Measurements from ENCODE around the gene PTCD1.
A peak's percentile ranks its signal among the peaks of the same experiment; 100 is the strongest.

The PTCD1 gene

GRCh38 chr7:99438573-99439480 is at the start of gene PTCD1, which contains the start of gene CPSF4:
PTCD1 (minus strand) TSS chr7:99438798; CDS start chr7:99435242, 3,556 bp downstream.
CPSF4 (plus strand) TSS chr7:99438943; CDS start chr7:99439083, 140 bp downstream.
- peak; percentile 99 for DNase-seq (ENCODE audit: low spot score)
- TF ChIP-seq CTCF (IDR thresholded peaks at IDR 0.05; ENCODE audit: borderline replicate concordance, control extremely low read depth, extremely low read depth, insufficient read depth, missing control alignments), result no peak
- in situ Hi-C loops (cut with MboI; ENCODE audit: low sequenced_read_pairs, unreplicated experiment), result no loop called here

GRCh38 chr7:99485094-99485493 is 46.5 kb upstream of the PTCD1 start:
- in situ Hi-C loops (cut with MboI; ENCODE audit: low sequenced_read_pairs, unreplicated experiment), result no loop called here
- no peak for TF ChIP-seq CTCF (IDR thresholded peaks at IDR 0.05; ENCODE audit: borderline replicate concordance, control extremely low read depth, extremely low read depth, insufficient read depth, missing control alignments)
- DNase-seq (ENCODE audit: low spot score), result no peak

- in situ Hi-C loops (cut with MboI; ENCODE audit: low sequenced_read_pairs, unreplicated experiment), result no loop called here
- TF ChIP-seq CTCF (IDR thresholded peaks at IDR 0.05; ENCODE audit: borderline replicate concordance, control extremely low read depth, extremely low read depth, insufficient read depth, missing control alignments), result no peak
- no peak for DNase-seq (ENCODE audit: low spot score)
These were observed 40.2 kb upstream of the PTCD1 start for GRCh38 chr7:99478464-99479440.

- no peak for DNase-seq (ENCODE audit: low spot score)
- in situ Hi-C loops (cut with MboI; ENCODE audit: low sequenced_read_pairs, unreplicated experiment), result no loop called here
- no peak for TF ChIP-seq CTCF (IDR thresholded peaks at IDR 0.05; ENCODE audit: borderline replicate concordance, control extremely low read depth, extremely low read depth, insufficient read depth, missing control alignments)
These were observed 37.5 kb upstream of the PTCD1 start for GRCh38 chr7:99476107-99476506.

GRCh38 chr7:99473315-99473596 is 34.7 kb upstream of the PTCD1 start:
- peak; percentile 84 for DNase-seq (ENCODE audit: low spot score)
- in situ Hi-C loops (cut with MboI; ENCODE audit: low sequenced_read_pairs, unreplicated experiment), result no loop called here
- no peak for TF ChIP-seq CTCF (IDR thresholded peaks at IDR 0.05; ENCODE audit: borderline replicate concordance, control extremely low read depth, extremely low read depth, insufficient read depth, missing control alignments)

GRCh38 chr7:99472561-99473314 is 34.1 kb upstream of the PTCD1 start, which contains the start of gene ZNF789:
ZNF789 (plus strand) TSS chr7:99472890; CDS start chr7:99476457, 3,567 bp downstream.
- in situ Hi-C loops (cut with MboI; ENCODE audit: low sequenced_read_pairs, unreplicated experiment), result no loop called here
- no peak for TF ChIP-seq CTCF (IDR thresholded peaks at IDR 0.05; ENCODE audit: borderline replicate concordance, control extremely low read depth, extremely low read depth, insufficient read depth, missing control alignments)
- DNase-seq (ENCODE audit: low spot score), result peak; percentile 99

Data from GM13976 (cell line).